Fibroblast of mammary gland (primary cell): Measurements from ENCODE around the gene KIF6.

Experiments used
- DNase-seq: peaks from one replicate; pipeline ENCODE4 v3.0.0-alpha.2; 2010; ENCODE audit warnings: low read depth
- H3K4me3 ChIP-seq: 2 replicates; pipeline ENCODE4 v1.5.1; 2011; ENCODE audit warnings: low read depth, mild to moderate bottlenecking, low read length, moderate library complexity; ENCODE audit not compliant: control insufficient read depth
- TF ChIP-seq, protein P1 (sequence below): conservative IDR thresholded peaks from 2 replicates; pipeline ENCODE4 v1.5.1; 2011; ENCODE audit warnings: low read depth, low read length, inconsistent platforms; ENCODE audit not compliant: control insufficient read depth, insufficient read depth

Gene KIF6

GRCh38 chr6:39411465-39411864, 313.7 kb downstream of the KIF6 start:
- TF ChIP-seq, protein P1, sequence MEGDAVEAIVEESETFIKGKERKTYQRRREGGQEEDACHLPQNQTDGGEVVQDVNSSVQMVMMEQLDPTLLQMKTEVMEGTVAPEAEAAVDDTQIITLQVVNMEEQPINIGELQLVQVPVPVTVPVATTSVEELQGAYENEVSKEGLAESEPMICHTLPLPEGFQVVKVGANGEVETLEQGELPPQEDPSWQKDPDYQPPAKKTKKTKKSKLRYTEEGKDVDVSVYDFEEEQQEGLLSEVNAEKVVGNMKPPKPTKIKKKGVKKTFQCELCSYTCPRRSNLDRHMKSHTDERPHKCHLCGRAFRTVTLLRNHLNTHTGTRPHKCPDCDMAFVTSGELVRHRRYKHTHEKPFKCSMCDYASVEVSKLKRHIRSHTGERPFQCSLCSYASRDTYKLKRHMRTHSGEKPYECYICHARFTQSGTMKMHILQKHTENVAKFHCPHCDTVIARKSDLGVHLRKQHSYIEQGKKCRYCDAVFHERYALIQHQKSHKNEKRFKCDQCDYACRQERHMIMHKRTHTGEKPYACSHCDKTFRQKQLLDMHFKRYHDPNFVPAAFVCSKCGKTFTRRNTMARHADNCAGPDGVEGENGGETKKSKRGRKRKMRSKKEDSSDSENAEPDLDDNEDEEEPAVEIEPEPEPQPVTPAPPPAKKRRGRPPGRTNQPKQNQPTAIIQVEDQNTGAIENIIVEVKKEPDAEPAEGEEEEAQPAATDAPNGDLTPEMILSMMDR, result no peak
- DNase-seq, result peak; percentile 16

GRCh38 chr6:39411001-39411400, 314.2 kb downstream of the KIF6 start:
- TF ChIP-seq, protein P1, result no peak
- DNase-seq, result no peak
- H3K4me3 ChIP-seq, result no peak overlapping the region

More at GRCh38 chr6:39411465-39411864, 313.7 kb downstream of the KIF6 start:
- no peak overlapping the region for H3K4me3 ChIP-seq

- H3K4me3 ChIP-seq, result no peak overlapping the region
- TF ChIP-seq, protein P1, result no peak
- DNase-seq, result no peak
Measured at GRCh38 chr6:39409889-39410288, 315.3 kb downstream of the KIF6 start.

DNA sequence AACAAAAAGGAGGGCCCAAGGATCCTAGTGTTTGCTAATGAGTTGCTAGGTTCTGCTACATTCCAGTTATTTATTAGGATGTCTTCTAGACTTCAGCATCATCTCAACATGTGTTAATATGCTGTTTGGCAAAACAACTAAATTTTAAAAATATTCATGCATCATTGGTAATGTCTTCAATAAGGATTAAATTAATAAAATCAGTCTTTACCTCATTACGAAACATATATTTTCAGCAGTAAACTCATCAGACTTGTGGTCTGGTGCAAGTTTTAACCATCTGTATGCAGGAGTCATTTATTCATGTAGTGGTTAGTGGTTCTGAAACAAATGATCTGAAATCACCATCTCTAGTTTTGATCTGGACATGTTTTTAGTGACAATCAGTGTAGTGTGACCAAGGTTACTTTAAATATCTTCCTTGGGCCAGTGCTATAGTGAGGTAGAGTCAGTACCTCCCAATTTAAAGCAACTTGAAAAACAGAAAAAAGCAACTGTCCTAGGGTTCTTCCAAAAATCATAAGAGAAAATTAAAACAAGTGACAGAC, 317.7 kb downstream of the KIF6 start:
- TF ChIP-seq, protein P1, result no peak
- DNase-seq, result no peak
- H3K4me3 ChIP-seq, result no peak overlapping the region

- TF ChIP-seq, protein P1, result no peak
- DNase-seq, result no peak
- H3K4me3 ChIP-seq, result no peak overlapping the region
Measured at GRCh38 chr6:39404312-39404711, 320.9 kb downstream of the KIF6 start.

- no peak overlapping the region for H3K4me3 ChIP-seq
- TF ChIP-seq, protein P1, result no peak
- no peak for DNase-seq
Measured at GRCh38 chr6:39403304-39403703, 321.9 kb downstream of the KIF6 start.

GRCh38 chr6:39402239-39402751, 322.9 kb downstream of the KIF6 start:
- H3K4me3 ChIP-seq, result no peak overlapping the region
- TF ChIP-seq, protein P1, result no peak
- peak; percentile 2 for DNase-seq
